ENCODE results near the gene AGBL1.

The AGBL1 gene

DNA sequence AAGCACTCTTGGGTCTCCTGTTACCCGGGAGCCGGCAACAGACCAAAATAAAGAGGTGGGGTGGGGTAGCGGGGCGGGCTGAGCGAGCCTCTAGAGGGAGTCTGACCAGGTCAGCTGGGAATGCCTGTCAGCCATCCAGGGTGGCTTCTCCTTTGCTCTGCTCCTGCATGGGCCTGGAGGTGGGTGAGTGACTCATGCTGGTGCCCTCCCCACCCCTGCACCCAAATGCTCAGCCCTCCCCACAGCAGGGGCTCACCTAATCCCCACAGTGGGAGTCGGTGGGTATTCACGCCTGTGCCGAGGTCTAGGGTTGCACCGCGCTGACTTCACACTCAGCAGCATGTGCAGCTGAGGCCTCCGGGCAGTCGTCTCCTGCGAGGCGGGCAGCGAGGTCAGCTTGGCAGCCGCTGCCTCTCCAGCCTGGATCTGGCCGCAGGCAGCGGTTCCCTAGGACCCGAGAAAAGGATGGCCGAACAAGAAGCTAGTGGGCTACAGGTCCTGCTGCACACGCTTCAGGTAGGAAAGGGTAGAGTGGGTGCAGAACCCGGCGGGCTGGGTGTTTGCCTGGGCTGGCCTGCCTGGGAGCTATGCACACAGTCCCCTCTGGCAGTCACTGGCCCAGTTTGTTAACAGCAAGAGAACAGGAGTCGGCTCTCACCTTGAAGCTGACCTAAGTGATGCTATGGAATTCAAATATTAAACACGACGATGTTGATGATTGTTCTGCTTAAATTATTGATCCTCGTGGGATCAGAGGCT, at the start of gene AGBL1:
TSS of gene AGBL1 (plus strand) at position 364 of the 759 bp plus-strand sequence.
- no peak for DNase-seq (ENCODE audit: low spot score)

- no peak for DNase-seq (ENCODE audit: low spot score)
Measured at GRCh38 chr15:86034904-86035303, 44.8 kb upstream of the AGBL1 start.

DNA sequence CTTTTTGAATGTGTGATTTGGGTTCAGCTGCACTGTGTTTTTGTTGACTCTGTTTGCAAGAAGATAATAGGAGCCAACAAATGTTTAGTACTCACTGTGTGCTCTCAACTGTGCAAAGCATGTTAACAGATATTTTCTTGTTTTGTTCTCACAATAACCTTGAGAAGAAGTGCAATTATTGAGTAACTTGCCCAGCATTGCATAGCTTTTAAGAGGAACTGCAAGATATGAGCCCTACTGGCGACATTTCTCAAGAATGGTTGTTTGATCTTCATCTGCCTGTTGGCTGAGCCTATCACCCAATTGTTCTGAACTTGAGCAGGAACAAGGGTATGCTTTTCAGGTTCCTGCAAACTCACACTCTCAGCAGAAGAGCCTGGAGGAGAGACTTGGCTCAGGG, 43.4 kb upstream of the AGBL1 start:
- no peak for DNase-seq (ENCODE audit: low spot score)

GRCh38 chr15:86038491-86038890, 41.2 kb upstream of the AGBL1 start:
- DNase-seq (ENCODE audit: low spot score) = no peak

DNA sequence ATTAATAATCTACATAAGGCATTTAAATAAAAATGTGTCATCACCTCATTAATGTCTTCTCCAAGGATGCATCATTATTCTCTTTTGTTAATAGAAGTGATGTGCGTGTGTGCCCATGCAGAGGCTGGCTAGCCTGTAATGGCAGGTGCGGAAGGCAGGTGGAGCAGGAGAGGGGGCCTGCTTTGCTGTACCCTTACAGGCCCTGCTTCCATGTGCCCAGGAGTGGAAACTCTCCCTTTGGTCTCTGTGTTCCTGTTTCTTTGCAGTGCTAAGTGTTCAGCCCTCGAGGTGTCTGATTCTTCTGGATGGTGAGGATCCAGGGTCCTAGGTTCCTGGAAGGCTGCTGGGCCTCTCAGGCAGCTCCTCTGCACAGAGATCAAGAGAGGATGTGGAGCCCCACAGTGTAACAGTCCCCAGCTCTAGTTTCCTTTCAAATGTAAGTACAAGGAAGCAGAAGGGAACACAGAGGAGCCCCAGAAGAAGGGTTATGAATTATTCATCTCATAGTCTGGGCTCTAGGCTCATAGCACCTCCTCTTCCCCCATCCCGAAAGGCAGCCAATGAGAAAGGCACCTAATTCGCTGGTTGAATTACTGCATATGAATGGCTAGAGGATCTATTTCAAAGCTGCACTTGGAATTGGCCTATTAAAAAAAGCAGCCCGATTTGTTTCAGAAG, 39.2 kb upstream of the AGBL1 start:
- no peak for DNase-seq (ENCODE audit: low spot score)

DNA sequence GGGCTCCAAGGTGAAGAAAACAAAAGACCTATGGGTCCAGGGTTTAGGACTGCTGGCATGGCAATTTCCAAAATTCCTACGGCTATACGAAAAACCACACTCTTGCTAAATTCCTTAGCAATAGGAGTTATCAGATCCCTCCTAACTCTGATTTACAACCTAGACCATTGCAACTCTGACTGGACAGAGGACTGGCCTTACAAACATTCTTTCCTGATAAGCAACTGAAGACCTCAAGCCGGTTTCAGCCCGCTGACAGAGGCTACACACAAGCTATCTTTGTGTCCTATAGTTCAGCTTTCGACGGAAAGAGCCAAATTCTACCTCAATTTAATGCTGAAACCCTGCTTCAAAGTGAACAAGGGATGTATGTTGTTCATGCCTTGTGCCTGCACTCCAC, 38.3 kb upstream of the AGBL1 start:
- DNase-seq (ENCODE audit: low spot score) = no peak

GRCh38 chr15:86042226-86042625, 37.4 kb upstream of the AGBL1 start:
- DNase-seq (ENCODE audit: low spot score) = no peak

- DNase-seq (ENCODE audit: low spot score) = no peak
Measured at GRCh38 chr15:86044981-86045380, 34.7 kb upstream of the AGBL1 start.

DNA sequence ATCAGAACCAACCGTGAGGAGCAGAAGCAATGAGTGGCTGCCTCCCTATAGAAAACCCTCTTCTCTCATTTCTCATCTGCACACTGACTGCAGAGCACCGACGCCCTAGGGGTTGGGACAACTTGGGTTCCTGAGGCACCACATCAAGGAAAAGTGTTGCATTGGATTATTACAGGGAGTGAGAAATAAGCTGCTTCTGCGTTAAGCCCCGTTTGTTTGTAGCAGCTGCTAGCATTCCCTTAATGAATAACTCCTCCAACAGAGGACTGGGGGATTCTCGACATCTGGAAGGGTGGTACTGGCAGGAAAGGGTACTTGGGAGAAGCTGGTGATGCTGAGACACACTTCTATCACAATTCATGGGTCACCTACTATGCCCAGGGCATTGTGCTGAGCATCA, 25.3 kb upstream of the AGBL1 start:
- no peak for DNase-seq (ENCODE audit: low spot score)

- no peak for DNase-seq (ENCODE audit: low spot score)
Measured at GRCh38 chr15:86055688-86056087, 24.0 kb upstream of the AGBL1 start.

- no peak for DNase-seq (ENCODE audit: low spot score)
Measured at GRCh38 chr15:86059851-86060250, 19.8 kb upstream of the AGBL1 start.

GRCh38 chr15:86060674-86061073, 19.0 kb upstream of the AGBL1 start:
- no peak for DNase-seq (ENCODE audit: low spot score)

DNA sequence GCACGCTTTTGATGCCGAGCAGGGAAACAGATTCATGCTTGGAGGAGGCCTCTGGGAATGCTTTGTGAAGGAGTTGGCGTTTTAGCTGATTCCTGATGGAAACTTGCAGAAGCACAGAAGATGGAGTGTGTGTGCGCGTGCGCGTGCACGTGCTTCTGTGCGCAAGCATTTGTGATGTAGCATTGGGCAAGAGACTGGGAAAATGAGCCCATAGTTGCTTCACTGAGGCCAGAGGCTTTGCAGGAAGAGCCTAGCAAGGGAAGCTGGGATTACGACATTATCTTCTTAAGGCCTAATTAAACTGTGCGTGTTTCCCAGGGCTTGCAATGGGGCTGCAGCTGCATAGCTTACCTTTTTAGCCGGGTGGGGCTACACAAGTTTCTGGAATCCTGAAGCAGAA, 18.1 kb upstream of the AGBL1 start:
- DNase-seq (ENCODE audit: low spot score) = no peak

DNA sequence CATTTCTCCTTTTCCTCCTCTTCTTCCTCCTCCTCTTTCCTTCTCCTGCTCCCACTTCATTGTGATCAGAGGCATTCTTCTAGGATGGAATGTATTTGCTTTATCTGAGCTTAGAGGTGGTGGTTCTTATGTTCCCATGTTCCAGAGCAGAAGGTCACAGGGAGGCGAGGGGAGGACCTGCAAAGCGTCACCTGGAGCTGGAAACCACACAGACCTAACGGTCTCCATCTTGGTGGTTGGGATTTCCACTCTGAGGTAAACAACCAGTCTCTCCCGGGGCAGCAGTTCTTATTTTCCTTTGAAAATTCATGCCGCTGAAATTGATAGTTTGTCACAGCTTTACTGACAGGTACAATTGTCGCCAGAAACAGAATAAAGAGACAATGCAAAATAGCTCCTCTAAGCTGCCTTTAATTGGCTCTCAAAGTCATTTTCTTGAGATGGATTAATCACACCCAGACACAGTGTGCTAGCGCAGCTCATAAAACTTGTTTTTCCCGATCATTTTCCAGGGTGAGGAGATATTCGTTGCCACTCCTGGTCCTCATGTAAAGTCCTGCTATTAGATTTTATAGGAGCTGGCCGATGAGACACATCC, 16.9 kb upstream of the AGBL1 start:
- no peak for DNase-seq (ENCODE audit: low spot score)

GRCh38 chr15:86063356-86064095, 16.1 kb upstream of the AGBL1 start:
- DNase-seq (ENCODE audit: low spot score) = no peak

DNA sequence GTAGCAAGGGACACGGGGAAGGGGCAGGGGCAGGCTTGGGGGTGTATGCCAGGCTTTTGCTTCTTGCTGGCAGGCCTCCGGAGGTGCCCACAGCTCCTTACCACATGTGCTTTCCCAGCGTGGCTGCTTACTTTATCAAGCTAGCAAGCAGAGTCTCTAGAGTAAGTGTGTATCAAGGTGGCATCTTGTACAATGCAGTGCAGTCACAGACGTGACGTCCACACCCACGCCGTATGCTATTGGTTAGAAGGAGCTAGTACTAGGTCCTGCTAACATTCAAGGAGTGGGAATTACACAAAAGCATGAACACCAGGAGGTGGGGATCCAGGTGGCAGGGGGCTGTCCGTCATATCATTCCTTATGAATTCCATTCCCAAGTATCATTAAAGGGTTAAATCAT, 15.3 kb upstream of the AGBL1 start:
- no peak for DNase-seq (ENCODE audit: low spot score)

DNA sequence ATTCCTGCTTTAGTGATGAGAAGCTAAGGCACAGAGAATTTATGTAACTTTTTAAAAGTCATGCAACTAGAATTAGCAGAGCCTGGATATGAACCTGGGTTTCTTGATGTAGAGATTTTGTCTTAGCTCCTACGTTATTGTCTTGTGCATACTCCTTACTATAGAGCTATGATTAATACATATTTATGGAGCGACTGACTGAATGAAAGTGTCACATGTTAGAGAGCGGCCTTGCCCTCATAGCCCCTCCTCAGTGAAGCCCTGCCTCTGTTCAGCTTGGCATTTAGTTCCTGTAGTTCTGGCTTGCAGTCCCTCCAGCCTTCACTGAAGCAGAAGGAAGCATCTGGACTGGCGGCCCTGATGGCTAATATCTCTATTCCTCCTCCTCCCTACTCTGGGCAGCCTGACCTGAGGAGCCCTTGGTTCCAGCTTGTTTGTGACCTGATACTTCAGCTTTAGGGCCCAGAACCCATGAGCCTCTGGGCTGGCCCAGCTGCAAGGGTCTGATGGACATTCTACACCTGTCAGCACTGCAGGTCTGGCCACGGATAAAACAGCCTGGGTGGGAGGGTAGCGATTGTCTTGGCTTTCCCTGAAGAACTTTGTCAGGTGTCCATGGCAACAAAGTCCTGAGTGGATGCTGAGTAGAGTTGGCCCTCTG, 13.4 kb upstream of the AGBL1 start:
- DNase-seq (ENCODE audit: low spot score) = no peak

DNA sequence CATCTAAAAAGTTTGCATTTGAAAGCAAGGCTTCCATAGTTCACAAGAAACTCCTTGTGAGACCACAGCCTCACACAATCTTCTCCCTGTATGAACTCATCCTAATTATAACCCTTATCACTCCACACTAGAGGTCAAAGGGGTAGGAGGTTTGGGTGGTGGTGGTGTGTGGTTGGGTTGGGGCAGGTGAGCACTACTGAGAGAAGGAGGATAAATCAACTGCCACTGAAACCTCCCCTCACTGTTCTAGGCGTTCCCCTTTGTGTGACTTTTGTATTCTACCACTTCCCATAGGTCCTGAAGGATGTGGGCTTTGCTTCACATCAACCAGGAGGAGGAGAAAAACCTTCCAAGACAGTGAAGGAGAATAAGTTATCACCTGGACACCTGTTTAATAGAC, 6.4 kb upstream of the AGBL1 start:
- no peak for DNase-seq (ENCODE audit: low spot score)

GRCh38 chr15:86076468-86076867, 3.2 kb upstream of the AGBL1 start:
- no peak for DNase-seq (ENCODE audit: low spot score)

- DNase-seq (ENCODE audit: low spot score) = no peak
Measured at GRCh38 chr15:86077070-86077469, 2.6 kb upstream of the AGBL1 start.

- no peak for DNase-seq (ENCODE audit: low spot score)
Measured at GRCh38 chr15:86080302-86080701, 631 bp downstream of the AGBL1 start.

Data from left forelimb (tissue), 1 donor.